HG02938 (cell line): ENCODE results near the gene COX7A1.

Source experiments
- ATAC-seq: cut with Tn5 transposase; IDR thresholded peaks from one replicate; pipeline ENCODE4 v1.9.1; 2021; ENCODE audit warnings: mild to moderate bottlenecking, moderate library complexity; ENCODE audit not compliant: unreplicated experiment

The COX7A1 gene

DNA sequence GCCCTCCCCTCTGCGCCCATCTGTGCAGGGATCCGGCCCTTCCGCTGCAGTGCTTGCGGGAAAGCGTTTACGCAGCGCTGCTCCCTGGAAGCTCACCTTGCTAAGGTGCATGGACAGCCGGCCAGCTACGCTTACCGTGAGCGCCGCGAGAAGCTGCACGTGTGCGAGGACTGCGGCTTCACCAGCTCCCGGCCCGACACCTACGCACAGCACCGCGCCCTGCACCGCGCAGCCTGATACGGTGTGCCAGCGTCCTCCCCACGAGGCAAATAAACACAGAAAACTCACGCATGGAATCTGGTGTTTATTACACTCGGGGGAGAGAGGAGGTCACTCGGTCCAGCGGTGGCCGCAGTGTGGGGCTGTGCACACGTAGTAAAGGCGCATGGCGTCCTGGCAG, 38.8 kb downstream of the COX7A1 start:
- no peak for ATAC-seq

DNA sequence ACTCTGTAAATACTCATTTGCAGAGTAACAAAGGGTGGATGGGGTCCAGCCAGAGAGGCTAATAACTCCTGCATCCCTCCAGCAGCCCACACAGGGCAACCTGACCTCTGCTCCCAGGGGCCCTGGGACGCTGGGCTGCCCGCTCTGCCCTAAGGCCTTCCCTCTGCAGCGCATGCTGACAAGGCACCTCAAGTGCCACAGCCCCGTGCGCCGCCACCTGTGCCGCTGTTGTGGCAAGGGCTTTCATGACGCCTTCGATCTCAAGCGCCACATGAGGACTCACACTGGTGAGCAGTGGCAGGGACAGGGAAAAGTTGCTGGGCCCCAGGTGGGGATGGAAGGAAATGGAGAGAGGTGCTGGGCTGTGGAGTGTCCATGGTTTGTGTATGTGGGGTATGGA, 39.6 kb downstream of the COX7A1 start:
- ATAC-seq = no peak

DNA sequence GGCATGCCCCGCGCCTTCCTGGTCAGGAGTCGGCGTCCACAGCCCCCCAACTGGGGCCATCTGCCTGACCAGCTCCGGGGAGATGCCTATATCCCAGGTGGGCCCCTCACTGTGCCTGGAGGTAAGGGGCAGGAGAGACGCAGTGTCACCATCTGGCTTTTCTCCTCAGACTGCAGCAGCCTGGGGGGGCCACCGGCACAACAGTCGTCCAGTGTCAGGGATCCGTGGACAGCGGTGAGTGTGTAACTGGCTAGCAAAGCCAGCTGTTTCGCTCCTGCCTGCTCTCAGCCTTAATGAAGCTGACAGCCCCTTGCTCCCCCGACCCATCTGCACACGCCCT, 41.1 kb downstream of the COX7A1 start:
- ATAC-seq = no peak

DNA sequence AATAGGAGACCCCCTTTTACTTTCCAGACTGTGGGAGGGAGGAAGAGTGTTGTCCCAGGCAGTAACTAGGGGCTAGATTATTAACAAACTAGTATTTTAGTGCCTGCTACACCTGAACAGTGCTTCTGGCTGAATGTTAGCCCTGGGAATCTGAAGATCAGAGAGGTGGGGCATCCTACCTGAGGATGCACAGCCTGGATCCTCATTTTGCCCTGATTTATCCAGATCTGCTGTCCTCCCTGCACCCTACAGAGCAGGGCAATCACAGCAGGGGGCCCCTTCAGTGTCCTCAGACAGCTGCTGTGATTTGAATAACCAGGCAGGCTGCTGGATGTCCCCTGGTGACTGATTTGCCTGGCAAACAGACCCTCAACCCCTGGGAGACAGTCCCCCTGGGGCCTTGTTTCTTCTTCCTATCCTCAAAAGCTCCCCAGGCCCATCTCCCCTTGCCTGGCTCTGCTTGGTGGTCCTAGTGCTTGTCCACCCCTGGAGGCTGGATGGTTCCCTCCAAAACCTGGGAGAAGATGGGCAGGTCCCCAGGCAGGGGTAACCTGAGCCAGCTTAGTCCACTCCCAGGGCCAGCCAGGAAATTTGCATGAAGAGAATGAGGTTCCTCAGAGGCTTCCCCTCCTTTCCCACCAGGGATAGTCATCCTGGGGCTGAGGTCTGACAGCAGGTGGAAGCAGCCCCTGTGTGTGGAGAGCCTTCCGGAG, 41.6 kb downstream of the COX7A1 start, which contains the start of gene OVOL3:
Gene OVOL3, plus strand, starts transcription at position 657 of the 713 bp plus-strand sequence. CDS start 60 bp downstream, outside the sequence.
- no peak for ATAC-seq

DNA sequence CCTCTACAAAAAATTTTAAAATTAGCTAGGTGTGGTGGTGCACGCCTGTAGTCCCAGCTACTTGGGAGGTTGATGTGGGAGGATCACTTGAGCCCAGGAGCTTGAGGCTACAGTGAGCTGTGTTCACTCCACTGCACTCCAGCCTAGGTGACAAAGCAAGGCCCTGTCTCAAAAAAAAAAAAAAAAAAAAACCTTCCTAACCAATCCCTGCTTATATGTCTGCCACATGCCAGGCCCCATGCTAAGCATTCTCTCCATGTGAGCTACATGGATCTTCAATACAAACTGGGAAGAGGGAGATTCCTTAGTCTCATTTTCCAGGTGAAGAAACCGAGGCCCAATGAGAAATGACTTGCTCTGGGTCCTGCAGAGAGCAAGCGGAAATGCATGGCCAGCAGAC, 43.6 kb downstream of the COX7A1 start:
- no peak for ATAC-seq

DNA sequence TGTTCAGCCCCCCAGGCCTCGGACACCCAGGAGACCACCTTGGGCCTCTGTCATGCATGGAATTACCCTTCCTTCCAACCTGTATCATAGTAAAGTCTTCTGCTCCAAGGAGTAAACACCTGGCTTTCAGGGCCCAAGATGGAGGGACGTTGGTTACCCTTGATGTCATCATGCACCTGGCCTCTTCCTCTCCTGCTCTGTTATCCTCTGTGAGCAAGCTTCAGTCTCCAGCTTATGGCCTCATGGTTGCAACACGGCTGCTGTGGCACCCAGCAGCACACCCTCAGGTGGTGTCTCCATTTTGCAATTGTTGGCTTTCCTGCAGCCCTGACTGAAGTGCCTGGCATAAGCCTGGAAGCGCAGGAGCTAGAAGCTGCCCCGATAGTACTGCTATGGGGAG, 45.3 kb downstream of the COX7A1 start:
- ATAC-seq = no peak

DNA sequence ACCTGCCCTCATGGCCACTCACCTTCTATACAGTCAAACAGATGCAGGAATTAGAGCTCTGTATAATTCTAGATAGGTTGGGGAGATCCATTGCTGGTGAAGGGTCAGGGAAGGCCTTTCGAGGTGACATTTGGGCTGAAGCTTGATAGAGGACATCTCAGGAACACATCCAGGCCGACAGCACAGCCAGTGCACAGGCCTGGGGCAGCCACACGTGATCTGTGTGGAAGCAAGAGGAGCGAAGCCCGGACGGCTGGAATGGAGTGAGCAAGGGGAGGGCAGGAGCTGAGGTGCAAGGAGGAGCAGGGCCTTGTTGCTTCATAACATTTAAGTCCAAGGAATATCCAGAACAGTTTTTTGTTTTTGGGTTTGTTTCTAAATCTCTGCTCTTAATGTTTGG, 45.8 kb downstream of the COX7A1 start:
- no peak for ATAC-seq

DNA sequence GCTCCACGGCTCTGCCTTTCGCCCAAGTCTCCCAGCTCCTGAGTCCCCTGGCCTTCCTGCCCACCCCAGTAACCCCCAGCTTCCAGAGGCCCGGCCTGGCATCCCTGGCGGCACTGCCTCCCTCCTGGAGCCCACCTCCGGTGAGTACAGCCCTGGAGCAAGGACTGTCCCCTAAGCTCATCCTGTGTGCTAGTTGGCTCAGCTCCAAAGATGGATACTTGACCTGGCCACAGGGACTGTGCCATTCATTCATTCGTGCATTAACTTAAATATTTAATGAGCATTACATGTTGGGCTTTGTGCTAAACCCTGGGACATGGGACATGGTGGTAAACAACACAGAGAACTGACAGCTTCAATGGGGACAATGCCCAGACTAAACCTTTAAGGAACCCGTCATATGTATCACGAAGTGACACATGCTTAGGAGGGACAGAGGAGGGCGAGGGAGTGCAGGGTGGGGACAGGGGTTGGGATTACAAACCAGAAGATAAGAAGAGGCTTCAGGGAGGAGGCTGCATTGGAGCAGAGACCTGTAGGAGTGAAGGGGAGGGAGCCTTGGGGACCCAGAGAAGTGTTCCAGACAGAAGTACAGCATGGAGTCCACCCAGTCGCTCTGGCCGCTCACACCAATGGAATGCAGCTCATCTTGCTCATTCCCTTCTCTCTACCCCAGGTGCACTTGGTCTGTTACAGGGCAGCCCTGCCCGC, 48.2 kb downstream of the COX7A1 start:
- ATAC-seq = no peak

DNA sequence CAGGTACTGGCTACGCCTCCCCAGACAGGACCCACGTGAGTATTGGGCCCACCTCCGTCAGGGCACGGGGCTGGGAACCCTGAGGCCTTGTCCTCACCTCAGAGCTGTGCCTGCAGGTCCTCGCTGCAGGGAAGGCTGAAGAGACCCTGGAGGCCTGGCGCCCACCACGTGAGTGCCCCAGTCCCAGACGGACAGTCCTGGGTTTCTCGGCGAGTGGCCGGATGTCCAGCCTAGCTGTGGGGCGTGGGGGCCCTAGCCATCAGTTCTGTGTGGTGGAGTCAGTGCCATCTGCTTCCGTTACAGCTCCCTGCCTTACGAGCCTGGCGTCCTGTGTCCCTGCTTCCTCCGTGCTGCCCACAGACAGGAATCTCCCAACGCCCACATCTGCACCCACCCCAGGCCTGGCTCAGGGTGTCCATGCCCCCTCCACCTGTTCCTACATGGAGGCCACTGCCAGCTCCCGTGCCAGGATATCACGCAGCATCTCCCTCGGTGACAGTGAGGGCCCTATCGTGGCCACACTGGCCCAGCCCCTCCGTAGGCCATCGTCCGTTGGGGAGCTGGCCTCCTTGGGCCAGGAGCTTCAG, 49.1 kb downstream of the COX7A1 start:
- no peak for ATAC-seq

DNA sequence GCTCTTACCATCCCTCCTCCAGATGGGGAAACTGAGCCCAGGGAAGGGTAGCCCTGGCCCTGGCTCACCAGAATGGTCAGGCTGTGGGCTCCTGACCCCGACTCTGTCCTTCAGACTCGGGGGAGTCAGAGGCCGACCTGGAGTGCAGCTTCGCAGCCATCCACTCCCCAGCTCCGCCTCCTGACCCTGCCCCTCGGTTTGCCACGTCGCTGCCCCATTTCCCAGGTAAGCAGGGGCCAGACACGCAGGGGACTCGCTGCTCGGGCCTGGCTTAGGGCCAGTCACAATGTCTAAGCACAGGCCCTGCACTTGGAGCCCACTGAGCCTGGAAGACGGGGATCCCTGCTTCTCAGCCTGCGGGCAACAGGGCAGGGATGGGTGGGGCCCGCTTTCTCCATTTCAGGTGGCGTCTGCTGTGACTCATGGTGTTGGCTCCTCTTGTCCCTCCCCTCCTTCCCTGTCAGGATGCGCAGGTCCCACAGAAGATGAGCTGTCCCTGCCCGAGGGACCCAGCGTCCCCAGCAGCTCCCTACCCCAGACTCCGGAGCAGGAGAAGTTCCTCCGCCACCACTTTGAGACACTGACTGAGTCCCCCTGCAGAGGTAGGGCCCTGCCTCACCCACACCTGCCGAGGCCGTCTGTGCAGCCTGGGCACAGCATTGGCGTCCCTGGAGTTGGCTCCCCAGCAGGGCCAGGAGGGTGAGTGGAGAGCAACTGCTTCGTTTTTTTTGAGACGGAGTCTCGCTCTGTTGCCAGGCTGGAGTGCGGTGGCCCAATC, 50.5 kb downstream of the COX7A1 start:
- no peak for ATAC-seq
